NCI-H510A (cell line): ENCODE data around the gene POU2F1.
A peak's percentile ranks its signal among the peaks of the same experiment; 100 is the strongest.
"Not testable (repeated sequence)": the region's sequence is repeated elsewhere in the genome, so short reads cannot be mapped to it uniquely, and the experiment has no call there.

Experiments
- DNase-seq: peaks from one replicate; lab custom pipeline; 2025; lab: John Stamatoyannopoulos, UW

Gene POU2F1

DNA sequence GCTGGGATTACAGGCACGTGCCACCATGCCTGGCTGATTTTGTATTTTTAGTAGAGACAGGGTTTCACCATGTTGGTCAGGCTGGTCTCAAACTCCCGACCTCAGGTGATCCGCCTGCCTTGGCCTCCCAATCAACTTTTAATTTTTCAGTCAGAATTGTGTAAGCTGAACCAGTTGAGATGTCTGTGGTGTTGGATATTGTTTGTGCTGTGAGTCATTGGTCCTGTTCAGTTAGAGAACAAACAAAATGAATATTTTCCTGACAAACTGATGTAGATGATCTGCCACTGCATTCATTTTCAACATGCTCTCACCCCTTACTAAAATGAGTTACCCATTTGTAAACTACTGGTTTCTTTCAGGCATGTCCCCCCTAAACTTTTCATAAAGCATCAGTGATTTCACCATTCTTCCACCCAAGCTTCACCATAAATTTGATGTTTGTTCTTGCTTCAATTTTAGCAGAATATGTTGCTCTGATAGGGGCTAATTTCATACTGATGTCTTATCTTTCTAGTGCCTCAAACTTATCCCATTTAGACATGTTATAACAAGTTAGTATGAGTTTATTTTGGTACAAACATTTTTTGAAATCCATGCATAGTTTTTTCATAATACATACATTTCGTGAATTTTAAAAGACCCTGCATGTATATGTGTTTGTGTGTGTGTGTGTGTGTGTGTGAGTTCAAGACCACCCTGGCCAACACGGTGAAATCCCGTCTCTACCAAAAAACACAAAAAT is 15.2 kb upstream of the POU2F1 start:
- not testable (repeated sequence) for DNase-seq

DNA sequence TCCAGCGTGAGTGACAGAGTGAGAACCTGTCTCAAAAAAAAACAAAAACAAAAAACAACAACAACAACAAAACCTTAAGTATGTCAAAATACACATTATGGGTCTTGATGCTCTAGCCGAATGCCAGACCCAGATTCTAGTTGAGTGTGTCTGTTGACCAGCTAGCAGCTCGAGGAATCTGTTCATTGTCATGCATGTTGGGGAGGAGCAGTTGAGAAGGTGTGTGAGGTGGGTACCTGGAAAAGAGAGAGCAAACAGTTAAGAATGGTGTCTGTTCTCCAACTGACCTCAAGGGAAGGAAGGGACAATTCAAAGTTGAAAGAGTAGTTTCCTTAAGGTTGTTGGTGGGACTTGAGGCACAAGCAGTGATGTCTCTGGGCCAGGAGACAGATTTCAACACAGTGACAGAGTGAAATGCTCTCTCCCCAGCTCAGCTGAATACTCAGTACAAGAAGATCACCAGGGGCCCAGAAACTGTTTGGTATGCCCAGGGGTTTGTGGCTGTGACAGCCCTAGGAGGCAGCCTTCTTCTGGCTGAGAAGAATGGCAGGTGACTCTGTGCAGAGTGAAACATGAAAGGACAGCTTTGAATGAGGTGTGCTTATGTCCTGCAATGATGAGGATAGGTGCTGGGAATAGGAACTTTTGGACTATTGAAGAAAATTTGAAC is 14.4 kb upstream of the POU2F1 start:
- DNase-seq: no peak

DNA sequence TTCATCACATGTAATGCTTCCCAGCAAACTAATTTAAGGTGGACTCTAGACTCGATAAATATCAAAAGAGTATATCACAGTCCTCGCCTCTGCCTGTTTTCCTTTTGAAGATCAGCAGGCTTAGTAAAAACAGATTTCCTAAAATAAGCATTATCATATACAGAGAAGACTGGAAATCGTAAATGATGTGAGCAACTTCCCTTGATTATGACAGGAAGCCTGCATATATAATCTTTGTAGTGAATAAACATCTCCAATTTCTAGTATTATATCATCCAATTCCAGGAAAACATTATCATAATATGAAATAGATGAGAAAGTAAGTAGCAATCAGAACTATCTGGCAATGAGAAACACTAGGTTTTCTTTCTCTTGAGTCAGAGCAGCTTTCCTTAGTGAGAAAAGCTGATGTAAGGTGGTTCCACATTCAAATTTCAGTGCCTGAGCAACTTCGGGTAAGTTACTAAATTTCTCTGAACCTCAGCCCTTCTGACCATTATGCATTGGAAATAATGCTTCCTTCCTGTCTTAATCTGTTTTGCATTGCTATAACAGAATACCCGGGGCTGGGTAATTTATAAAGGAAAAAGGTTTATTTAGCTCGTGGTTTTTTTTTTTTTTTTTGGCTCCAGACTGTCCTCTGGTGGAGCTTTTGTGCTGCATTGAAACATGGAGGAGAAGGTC is 12.6 kb upstream of the POU2F1 start:
- no peak for DNase-seq

DNA sequence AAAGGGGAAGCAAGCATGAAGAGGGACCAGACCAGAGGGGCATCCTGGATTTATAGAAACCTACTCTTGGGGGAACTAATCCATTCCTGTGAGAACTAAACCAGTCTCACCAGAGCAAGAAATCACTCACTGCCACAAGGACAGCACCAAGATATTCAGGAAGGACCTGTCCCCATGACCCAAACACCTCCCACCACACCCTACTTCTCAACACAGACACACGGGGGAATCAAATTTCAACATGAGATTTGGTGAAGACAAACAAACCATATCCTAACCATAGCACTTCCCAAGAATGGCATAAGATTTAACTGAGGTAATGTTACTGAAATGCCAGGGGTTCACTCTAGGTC is 12.1 kb upstream of the POU2F1 start:
- no peak for DNase-seq

DNA sequence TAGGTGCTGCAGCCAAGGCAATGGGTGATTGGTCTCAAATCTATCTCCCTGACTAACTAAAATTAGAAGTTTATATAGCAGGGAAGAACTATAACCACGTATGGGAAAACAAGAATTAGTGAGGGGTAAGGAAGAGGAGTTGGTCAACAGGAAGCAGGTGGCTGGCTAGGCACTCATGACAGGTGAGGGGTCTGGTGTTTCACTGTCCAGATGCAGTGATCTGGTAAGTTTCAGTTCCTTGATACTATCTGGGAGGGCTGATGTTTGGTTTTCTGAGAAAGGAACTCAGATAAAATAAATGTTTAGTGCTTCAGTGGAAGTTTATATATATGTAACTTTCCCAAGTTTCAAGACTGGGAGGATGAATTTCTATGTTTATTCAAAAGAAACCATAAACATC is 11.6 kb upstream of the POU2F1 start:
- DNase-seq: no peak

DNA sequence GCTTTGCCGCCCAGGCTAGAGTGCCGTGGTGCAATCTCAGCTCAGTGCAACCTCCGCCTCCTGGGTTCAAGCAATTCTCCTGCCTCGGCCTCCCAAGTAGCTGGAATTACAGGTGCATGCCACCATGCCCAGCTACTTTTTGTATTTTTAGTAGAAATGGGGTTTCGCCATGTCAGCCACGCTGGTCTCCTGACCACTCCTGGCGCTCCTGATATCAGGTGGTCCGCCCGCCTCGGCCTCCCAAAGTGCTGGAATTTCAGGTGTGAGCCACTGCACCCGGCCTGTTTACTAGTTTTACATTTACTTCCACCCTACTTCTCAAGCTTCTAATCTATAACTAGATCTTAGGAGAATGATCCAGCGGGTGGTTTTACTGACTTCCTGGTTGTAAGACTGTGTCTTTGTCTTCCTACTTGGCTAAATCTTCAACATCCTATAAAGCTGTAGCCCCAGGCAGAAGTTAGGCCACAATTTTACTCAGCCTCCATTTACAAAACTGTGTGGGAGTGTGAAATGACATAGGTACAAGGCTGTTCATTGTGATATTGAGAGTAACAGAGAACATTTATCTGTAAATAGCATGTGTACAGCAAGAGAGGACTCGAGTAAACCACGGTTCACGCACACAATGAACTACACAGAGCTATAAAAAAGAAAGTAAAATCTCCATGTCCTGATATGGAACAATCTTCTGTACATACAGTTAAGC is 9.6 kb upstream of the POU2F1 start:
- DNase-seq: no peak

DNA sequence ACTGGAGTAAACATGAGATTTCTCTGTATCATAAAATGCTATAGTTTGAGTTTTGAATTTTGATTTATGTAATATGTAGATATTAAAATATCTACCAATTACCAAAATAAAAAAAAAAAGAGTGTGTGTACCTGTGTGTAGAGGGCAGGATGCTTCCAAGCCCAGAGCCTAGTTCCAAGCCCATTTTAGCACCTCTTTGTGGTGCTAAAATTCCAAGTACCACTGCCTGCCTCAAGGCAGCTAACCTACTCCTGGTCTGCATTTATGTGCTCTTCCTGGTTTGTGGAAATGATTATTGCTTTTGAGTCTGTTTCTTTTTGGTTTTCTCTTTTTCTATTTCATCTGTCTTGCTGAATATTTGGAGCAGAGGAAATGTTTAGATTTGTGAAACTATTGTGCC is 8.7 kb upstream of the POU2F1 start:
- DNase-seq: no peak

DNA sequence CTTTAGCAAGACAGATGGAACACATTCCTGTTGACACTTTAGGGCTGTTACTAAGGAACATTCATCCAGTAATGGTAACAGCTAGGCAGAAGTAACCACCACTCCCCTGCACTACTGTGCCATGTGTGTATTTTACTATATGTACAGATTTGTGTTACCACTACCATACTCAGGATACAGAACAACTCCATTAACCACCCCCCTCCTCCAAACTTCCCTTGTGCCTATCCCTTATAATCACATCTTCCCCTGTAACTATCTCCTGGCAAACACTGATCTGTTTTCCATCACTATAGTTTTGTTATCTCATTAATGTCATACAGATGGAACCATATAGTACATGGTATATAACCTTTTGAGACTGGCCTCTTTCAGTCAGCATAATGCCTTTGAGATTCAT is 3.9 kb upstream of the POU2F1 start:
- no peak for DNase-seq

DNA sequence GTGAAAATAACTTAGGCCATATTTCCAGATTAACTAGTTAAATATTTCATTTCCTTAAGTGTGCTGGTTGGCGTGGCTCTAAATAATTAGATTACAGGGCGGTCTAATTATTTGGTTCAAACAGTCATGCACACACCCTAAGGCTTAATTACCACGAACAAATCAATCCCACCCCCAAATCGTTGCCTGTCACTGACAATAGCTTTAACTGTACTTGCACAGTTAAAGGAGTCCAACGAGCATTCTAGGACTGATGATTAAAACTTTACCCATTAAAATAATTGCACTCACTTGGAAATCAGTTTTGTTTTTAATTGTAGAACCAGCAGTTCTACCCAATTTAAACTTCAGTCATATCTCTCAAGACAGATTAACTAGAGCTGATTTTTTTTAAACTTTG is 1.5 kb upstream of the POU2F1 start:
- no peak for DNase-seq

DNA sequence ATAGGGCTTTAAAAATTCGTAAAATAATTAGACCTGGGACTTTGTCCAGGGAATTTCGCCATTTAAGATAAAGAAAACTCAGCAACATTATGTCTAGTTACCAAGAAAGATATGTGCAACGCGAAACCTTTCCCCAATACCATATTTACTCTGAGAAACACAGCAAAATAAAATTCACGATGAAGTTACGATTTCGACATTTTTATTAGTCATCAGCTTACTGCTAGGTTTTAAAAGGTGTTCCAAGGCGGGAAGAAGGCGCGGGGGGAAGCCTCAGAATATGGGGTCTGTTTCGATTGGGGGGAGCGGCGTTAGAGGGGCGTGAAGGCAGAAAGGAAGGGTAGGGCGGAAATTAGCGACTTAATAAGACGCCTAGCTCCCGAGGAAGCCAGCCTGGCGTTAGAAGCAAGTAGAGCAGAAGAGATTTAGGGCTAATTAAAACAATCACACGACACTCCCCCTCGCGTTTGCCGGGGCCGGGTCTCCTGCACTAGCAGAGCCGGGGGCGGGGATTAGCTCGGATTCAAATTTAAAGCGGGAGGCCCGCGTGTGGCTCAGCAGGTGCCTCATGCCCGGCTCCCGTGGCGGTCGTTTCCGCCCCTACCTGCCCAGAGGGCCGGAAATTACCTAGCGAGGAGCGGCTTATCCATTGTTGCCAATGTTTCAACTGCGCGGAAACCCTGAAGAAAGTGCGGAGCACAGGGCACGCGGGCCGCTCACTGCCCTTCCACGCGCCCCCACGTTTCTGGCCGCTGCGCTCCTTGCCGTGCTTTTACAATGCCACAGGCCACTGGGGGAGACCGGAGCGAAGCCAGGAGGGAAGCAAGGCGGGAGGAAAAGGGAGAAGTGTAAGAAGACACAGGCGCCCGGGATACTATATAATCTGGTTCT is 795 bp upstream of the POU2F1 start:
- peak; percentile 92 for DNase-seq

DNA sequence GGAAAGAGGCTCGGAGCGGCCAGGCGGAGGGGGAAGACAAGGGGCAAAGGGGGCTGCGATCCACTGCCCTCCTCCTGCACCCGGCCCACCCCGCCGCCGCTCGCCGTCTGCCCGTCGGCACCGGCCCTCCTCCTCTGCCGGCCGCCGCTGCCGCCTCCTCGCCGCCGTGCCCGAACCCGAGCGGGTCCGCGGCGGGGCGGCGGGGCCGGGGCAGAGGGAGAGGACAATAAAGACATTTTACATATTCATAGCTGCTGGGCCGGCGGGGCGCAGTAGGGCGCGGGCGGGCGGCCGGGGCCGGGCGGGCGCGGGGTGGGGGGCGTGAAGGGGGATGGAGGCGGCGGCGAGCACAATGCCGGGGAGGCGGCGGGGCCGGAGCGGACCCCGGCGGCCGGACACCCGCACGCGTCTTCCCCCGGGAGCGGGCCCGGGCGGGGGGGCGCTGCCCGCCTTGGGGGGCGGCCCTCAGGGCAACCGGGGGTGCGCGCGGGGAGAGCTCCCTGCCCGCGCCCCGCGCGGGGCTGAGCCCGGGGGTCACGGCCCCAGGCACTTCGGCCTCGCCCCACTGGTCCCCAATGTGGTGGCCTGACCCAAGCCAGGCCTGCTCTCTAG is 546 bp downstream of the POU2F1 start:
- peak; percentile 8 for DNase-seq

DNA sequence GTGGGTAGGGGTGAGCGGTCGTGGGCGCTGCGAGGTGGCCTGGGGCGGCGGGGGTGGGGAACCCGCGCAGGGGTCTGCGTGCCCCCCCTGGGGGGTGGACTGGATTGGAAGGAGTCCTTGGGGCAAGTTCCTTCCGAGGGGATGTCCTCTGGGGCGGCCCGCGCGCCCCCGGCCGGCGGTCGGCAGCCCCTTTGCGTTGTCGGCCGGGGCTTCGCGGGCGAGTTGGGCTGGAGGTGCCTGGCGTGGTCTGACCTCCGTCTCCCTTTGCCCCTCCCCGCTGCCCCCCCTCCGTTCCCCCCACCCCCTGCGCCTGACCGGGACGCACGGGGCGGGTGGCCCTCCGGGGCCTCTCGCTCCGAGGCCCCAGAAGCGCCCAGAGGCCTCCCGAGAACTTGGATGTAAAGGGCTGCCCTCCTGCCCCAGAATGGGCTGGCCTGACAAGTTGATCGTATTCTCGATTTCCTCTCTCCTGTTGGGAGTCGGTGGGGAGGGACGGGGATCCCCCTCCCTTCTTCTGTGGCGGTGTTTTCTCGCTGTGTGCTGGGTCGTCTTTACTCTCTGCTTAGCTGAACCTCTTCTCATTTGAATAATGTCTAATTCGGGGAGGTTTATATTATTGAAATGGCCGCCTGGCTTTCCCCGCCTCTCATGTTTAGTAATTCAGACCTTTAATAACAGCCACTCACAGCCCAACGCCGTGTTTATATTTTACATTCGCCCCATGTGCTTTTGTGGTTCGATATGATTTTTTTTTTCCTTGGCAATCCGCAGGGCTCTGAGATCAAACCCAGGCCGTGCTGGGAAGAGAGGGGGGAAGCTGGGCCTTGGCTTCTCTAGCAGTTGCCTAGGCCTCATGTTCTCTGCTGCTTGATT is 1.3 kb downstream of the POU2F1 start:
- DNase-seq: peak; percentile 29

DNA sequence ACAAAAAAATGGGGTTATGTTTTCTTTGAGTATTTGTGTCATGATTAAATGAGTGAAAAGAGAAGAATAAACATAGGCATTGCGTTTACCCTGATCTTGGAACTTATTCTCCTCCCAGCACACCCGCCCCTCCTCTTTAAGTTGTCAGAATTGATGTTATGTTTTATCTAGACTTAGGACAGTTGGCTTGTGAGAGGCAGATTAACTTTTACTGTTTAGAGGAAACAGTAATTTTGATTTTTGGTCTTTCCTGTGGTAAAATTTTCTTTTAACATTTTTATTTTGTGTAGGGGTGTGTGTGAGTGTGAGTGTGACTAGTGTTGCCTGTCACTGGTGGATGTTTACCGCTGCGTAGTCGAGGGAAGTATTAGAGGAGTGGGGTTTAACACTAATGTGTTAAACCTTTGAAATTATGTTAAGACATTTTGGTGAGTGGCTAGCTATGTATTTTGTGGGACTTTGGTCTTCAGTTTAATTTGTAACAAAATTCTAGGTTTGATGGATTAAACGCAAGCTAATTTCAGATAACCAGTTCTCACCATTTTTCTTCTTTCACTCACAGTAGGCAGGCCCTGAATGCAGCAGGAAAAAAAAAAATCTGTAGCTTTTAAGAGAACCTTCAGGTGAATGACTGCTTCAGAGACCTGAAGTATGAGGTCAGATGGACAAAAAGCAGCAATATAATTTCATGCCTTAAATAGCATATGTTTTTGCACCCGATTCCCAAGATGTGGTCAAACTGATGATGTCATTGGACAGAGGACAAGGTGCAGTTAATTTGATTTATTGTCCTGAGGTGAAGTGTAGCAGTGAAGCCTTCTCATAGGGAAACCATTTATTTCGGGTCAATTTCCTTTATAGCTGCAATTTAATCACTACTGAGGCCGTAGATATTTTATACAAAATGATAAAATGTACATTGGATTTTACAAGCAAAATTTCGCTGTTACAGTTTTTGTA is 2.7 kb downstream of the POU2F1 start:
- DNase-seq: no peak

DNA sequence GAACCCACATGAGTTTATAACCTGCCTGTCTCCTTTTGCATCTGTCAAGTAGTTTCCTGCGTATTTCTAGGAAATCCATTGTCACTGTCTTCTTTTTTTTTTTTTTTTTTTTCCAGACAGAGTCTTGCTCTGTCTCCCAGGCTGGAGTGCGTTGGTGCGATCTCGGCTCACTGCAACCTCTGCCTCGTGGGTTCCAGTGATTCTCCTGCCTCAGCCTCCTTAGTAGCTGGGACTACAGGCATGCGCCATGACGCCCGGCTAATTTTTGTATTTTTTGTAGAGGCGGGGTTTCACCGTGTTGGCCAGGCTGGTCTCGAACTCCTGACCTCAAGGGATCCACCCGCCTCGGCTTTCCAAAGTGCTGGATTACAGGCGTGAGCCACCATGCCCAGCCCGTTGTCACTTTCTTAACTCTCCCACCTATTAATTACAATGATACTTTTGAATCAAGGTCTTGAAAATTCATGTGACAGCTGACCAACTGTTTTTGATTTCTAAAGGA is 4.1 kb downstream of the POU2F1 start:
- DNase-seq: not testable (repeated sequence)

DNA sequence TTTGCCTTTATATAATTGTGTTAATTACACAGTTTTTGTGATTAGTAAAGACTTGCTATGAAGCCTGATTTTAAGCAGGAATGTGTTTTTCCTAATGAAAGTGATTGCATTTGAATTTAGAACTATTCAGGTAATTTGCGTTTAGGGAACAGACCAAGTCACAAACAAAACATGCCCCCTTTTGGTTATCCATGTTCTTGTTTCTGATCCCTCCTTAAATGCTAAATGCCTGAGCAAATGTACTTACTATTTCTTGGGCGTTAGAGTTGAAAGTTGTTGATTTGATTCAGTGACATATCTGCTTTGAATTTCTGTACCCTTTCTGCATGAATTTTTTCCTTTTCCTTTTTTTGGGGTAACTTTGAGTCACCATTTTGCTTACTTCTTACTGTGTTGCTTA is 5.2 kb downstream of the POU2F1 start:
- no peak for DNase-seq

DNA sequence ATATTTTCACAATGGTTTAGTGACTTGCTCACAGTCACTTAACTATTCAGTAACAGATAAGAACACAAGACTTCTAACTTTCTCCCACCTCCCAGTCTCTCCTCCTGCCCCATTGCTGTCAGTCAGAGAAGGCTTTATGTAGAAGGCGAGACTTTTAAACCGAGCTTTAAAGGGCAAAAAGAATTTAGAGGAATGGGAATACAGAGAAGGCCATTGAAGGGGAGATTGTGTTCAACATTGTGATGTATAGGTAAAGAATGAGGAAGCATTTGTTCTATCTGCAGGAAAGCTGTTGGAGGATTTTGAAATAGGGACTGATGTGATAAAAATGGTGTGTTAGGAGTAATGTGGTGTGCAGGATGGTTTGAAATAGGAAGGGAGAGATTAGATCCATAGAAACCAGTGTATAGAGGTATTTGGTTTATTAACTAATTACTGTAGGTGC is 7.3 kb downstream of the POU2F1 start:
- no peak for DNase-seq

DNA sequence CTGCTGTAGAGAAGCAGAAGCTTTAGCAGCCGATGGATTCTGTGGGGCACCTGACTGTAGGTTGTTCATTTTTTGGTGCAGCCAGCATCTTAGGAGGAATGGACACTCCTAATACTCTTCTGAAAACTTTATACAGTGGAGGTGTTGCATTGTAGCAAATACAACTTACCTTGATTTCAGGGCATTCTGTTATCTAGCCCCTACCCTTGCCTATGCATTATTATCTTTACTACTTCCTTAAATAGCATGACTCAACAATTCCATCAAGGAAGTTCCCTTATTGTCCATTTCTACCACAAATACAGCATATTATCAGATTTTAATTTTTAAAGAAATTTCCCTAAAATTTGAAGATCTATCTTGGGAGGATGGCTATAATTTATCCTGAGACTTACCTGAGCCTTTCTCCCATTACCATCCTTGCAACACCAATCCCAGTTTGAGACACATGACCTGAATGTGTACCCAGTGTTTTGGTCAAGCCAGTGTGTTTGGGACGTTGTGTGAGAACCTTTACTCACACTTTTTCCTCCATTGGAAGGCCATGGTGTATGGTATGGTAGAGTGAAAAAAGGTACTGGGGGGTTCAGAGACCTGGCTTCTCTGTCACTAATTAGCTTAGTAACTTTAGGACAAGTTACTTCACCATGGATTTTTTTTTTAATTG is 9.2 kb downstream of the POU2F1 start:
- no peak for DNase-seq

DNA sequence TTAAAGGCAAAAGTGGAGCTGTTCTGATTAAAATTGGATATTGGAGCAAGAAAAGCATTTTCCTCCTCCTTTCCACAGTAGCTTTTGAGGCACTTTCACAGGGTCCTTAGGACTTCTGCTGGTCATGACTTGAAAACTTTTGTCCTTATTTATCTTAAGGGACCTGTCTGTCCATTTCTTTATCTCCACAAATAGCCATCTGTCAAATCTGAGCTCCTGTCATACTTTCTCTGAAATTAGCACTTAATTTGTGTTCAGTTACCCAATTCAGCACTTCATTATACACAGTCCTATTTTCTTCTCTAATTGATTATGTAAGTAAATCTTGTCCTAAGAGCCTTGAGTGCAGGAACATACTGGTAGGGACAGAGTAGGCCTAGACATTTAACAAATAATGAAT is 9.8 kb downstream of the POU2F1 start:
- DNase-seq: no peak
